GM10266 (cell line): ENCODE measurements around the gene TNS1.

Experiments used
- DNase-seq: peaks from one replicate; pipeline ENCODE4 v3.0.0; 2012; ENCODE audit errors: extremely low spot score
- TF ChIP-seq, protein P1 (sequence below): IDR thresholded peaks from 2 replicates; pipeline ENCODE4 v1.5.1; 2012; ENCODE audit warnings: mild to moderate bottlenecking, low read depth; ENCODE audit not compliant: control insufficient read depth, insufficient read depth; ENCODE audit errors: missing control alignments

TNS1 gene

DNA sequence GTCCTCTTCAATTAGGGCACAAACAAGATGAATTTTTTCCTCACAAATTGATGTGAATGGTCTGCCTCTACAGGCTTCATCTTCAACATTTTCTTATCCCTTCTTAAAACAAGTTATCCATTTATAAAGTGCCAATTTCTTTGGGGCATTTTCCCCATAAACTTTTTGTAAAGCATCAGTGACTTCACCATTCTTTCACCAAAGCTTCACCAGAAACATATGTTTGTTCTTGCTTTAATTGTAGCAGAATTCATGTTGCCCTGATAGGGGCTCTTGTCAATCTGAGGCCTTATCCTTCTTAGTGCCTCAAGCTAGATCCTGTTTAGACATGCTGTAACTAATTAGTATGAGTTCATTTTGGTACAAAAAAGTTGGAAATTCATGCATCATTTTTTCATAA is 226.2 kb downstream of the TNS1 start:
- TF ChIP-seq, protein P1, sequence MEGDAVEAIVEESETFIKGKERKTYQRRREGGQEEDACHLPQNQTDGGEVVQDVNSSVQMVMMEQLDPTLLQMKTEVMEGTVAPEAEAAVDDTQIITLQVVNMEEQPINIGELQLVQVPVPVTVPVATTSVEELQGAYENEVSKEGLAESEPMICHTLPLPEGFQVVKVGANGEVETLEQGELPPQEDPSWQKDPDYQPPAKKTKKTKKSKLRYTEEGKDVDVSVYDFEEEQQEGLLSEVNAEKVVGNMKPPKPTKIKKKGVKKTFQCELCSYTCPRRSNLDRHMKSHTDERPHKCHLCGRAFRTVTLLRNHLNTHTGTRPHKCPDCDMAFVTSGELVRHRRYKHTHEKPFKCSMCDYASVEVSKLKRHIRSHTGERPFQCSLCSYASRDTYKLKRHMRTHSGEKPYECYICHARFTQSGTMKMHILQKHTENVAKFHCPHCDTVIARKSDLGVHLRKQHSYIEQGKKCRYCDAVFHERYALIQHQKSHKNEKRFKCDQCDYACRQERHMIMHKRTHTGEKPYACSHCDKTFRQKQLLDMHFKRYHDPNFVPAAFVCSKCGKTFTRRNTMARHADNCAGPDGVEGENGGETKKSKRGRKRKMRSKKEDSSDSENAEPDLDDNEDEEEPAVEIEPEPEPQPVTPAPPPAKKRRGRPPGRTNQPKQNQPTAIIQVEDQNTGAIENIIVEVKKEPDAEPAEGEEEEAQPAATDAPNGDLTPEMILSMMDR: no peak
- DNase-seq: no peak

DNA sequence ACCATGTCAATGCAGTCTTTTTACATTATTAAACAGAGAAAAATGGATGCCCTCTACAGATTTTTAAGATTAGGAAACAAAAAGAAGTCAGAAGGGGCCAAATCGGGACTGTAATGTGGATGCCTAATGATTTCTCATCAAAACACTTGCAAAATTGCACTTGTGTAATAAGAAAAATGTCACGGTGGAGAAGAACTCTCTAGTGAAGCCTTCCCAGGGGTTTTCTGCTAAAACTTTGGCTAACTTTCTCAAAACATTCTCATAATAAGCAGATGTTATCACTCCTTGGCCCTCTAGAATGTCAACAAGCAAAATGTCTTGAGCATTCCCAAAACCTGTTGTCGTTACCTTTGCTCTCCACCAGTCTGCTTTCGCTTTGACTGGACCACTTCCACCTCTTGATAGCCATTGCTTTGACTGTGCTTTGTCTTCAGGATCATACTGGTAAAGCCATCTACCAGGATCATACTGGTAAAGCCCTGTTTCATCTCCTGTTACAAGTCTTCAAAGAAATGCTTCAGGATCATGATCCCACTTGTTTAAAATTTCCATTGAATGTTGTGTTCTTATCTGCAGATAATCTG is 226.8 kb downstream of the TNS1 start:
- no peak for DNase-seq
- TF ChIP-seq, protein P1: no peak

DNA sequence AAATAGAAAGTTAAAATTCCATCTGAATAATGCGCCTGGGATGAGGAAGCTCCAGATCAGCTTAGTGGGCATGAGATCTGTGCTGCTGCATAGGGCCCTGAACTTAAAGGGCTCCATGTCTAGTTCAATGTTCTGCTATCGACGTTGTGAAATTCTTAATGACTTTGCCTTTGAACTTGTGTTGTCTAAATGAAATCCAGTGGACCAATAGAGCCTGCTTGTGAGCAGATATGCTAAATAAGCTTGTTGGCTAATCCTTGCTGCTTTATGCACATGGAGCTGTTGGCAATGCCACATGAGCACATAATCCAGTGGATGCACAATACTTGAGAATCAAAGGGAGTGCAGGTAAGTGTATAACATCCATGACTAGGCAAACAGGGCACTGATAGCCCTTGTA is 228.6 kb downstream of the TNS1 start:
- no peak for DNase-seq
- TF ChIP-seq, protein P1: no peak

DNA sequence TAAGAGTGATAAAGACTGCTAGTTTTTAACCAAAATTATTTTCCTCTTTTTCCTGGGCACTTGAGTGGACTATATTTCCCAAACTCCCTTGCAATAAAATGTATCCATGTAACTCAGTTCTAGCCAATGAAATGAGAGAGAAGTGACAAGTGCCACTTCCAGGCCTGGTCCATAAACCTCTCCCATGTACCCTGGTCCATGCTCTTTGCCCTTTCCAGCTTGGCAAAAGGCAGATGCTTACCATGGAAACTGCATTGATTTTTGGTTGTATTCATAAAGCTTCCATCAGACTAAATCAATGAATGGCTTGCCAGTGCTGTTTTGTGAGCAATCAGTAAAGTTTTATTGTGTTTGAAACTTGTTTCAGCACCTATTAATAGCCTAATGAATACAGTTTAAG is 229.3 kb downstream of the TNS1 start:
- no peak for DNase-seq

DNA sequence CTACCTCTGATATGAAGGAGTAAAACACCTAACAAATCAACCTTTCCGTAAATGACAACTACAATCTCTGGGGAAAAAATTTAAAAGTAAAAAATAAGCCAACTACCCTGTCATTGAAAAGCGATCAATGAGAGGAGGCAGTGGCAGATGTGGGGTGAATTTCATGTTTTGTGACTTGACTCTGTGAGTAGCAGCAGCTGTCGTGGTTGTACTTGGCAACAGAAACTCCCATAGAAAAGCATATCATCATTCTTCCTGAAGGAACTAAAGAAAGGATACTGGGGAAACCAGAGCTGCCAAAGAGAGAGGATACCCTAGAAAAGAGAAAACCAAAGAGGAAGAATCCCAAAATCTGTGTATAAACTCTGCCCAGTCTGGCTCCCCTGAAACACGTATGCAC is 236.4 kb downstream of the TNS1 start:
- no peak for DNase-seq
- TF ChIP-seq, protein P1: no peak

More for the DNA sequence above, 229.3 kb downstream of the TNS1 start:
- TF ChIP-seq, protein P1: no peak

DNA sequence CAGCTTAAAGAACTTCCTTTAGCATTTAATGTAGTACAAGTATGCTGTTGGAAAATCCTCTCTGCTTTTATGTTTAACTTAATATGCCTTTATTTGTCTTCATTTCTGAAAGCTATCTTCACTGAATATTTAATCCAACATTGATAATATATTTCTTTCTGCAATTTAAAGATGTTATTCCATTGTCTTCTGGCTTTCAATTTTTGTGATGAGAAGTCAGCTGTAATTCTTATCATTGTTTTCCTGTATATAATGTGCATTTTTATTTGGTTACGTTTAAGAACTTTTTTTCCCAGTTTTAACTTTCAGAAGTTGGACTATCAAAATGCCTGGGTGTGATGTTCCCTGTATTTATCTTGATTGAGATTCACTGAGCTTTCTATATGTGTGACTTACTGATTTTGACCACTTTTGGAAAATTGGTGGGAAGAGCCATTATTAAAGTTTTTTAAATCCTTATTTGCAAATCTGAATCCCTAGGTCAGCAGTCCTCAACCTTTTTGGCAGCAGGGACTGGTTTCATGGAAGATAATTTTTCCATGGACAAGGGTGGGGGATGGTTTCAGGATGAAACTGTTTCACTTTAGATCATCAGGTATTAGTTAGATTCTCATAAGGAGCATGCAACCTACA is 241.0 kb downstream of the TNS1 start:
- DNase-seq: no peak
- TF ChIP-seq, protein P1: no peak

DNA sequence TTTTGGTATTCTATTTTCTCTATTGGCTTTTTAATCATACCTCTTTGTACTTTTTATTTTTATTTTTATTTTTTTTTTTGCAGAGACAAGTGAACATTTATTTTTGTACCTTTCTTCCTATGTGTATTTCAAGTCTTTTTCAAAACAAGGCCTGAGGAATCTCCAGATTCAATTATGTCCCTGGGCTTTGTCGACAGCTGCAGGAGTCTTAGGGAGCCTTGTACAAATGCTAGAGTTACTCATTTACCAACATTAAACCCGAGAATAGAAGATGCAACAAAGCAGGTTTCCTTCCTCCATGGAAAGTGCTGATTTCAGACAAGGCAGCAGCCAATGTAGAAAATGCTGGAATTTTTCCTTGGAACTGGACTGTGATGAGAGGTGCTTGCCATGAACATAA is 242.8 kb downstream of the TNS1 start:
- DNase-seq: no peak
- TF ChIP-seq, protein P1: no peak
